Fibroblast of lung (primary cell): ENCODE measurements around the gene HECW1. TPM values are rescaled to one million over a fixed set of nuclear protein-coding genes. Genes with fewer than 3 reads are reported as not detected.
"Not testable (repeated sequence)": the region's sequence is repeated elsewhere in the genome, so short reads cannot be mapped to it uniquely, and the experiment has no call there.

Experiments used
- DNase-seq, 2 donors: peaks; one replicate each; pipeline versions ENCODE4 v3.0.0 to v3.0.0-alpha.2; 2010; ENCODE audit warnings: low read depth in 2 of 2
- H2AFZ ChIP-seq: 2 replicates; pipeline ENCODE4 v1.5.1; 2012; ENCODE audit warnings: low read length, control low read depth, inconsistent platforms
- H3K27ac ChIP-seq: 2 replicates; pipeline ENCODE4 v1.5.1; 2011; ENCODE audit warnings: low read length, control low read depth; ENCODE audit not compliant: insufficient read depth
- H3K27me3 ChIP-seq: 2 replicates; pipeline ENCODE4 v1.5.1; 2011; ENCODE audit warnings: mild to moderate bottlenecking, low read length; ENCODE audit not compliant: control insufficient read depth, insufficient read depth
- H3K36me3 ChIP-seq: 2 replicates; pipeline ENCODE4 v1.5.1; 2011; ENCODE audit warnings: low read length; ENCODE audit not compliant: control insufficient read depth, insufficient read depth
- H3K4me1 ChIP-seq: 2 replicates; pipeline ENCODE4 v1.5.1; 2011; ENCODE audit warnings: low read length; ENCODE audit not compliant: control insufficient read depth, insufficient read depth; ENCODE audit errors: extremely low read depth
- H3K4me2 ChIP-seq: 2 replicates; pipeline ENCODE4 v1.5.1; 2011; ENCODE audit warnings: low read length, control low read depth; ENCODE audit not compliant: insufficient read depth; ENCODE audit errors: extremely low read depth
- H3K4me3 ChIP-seq, 4 experiments: fragments of 200-600 bp in 1 of 4; sonication (generic) in 1 of 4; replicated peaks in 1 of 4; 2 replicates each; pipeline ENCODE4 v1.5.1; 2011 to 2016; ENCODE audit warnings: low read length in 4 of 4, low read depth in 3 of 4, mild to moderate bottlenecking in 3 of 4, control low read depth in 2 of 4, inconsistent platforms in 1 of 4, mixed read lengths in 1 of 4; ENCODE audit not compliant: insufficient read depth in 1 of 4; ENCODE audit errors: control extremely low read depth in 1 of 4
- H3K79me2 ChIP-seq: 2 replicates; pipeline ENCODE4 v1.5.1; 2012; ENCODE audit warnings: mild to moderate bottlenecking, low read length, inconsistent platforms; ENCODE audit not compliant: control insufficient read depth, insufficient read depth
- H3K9ac ChIP-seq: 2 replicates; pipeline ENCODE4 v1.5.1; 2011; ENCODE audit warnings: mild to moderate bottlenecking, low read length, control low read depth; ENCODE audit not compliant: insufficient read depth
- H3K9me3 ChIP-seq: 2 replicates; pipeline ENCODE4 v1.5.1; 2012; ENCODE audit warnings: low read depth, low read length; ENCODE audit not compliant: control insufficient read depth, insufficient read depth
- H4K20me1 ChIP-seq: 2 replicates; pipeline ENCODE4 v1.5.1; 2011; ENCODE audit warnings: low read length; ENCODE audit not compliant: control insufficient read depth, insufficient read depth; ENCODE audit errors: extremely low read depth
- EZH2 ChIP-seq: IDR thresholded peaks from 2 replicates; pipeline ENCODE4 v1.5.1; 2012; ENCODE audit warnings: low read length, control low read depth, mild to moderate bottlenecking; ENCODE audit errors: missing control alignments
- polyA plus RNA-seq, 2 donors: library from polyadenylated mRNA; depleted of rRNA in 1 of 2; stranded (reverse) in 1 of 2; unstranded in 1 of 2; fragments of >200 nt; gene quantifications; 2 replicates each; pipeline ENCODE4 v1.2.1, GENCODE V29; 2011 to 2012; ENCODE audit warnings: missing spikeins in 1 of 2
- total RNA-seq: library from RNA; depleted of rRNA; stranded (reverse); fragments of >200 nt; gene quantifications from 2 replicates; pipeline ENCODE4 v1.2.1, GENCODE V29; 2014
- TF ChIP-seq, protein P1 (sequence below), 2 donors: IDR thresholded peaks in 1 of 2; conservative IDR thresholded peaks in 1 of 2; 1 replicate in 1 of 2; 2 replicates in 1 of 2; pipeline ENCODE4 v1.5.1; 2011 to 2012; ENCODE audit warnings: low read length in 2 of 2, control low read depth in 1 of 2, inconsistent platforms in 1 of 2, low read depth in 1 of 2, mild to moderate bottlenecking in 1 of 2

The HECW1 gene
- total and polyA plus RNA-seq, 2 donors (not counting 1 experiment from before 2014, with no cell fraction given), result 1.1 to 6.1 TPM

DNA sequence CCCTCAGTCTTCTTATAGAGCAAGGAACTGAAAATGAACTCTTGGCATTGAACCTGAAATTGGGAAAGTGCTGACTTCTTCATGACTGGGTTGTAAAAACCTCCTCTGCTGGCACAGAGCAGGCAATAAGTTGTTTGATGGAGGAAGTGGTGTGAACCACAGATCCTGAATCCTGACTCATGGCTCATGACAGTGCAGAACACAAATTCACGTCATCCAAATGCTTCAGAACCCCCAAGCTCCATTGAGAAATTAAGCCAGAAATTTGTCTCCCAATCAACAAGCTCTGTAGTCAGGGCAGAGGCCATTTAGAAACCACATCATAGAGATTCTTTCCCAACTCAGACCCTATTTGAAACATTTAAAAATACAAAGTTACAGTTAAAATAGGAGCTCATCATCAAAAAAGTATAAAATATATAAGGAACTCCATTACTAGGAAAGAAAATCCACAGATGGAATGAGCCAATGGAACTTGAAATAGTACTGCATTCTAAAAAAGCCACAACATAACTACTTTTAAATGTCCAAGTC lies 460.1 kb downstream of the HECW1 start:
- Histone ChIP-seq H3K27me3 (no peaks in the 10 kb centered on the region), H3K4me3 (no peak overlapping the region), H3K9ac (no peak overlapping the region), H2AFZ (no peak overlapping the region), H3K4me2 (peak overlapping the region; percentile 3), H4K20me1 (no peaks in the 10 kb centered on the region), H3K9me3 (no peaks in the 10 kb centered on the region), H3K4me1 (no peaks in the 10 kb centered on the region), H3K79me2 (no peaks in the 10 kb centered on the region), H3K36me3 (no peaks in the 10 kb centered on the region), H3K27ac (peak overlapping the region; percentile 77)
- DNase-seq, result peak; percentile 100
- TF ChIP-seq EZH2, result no peak
- TF ChIP-seq, protein P1, sequence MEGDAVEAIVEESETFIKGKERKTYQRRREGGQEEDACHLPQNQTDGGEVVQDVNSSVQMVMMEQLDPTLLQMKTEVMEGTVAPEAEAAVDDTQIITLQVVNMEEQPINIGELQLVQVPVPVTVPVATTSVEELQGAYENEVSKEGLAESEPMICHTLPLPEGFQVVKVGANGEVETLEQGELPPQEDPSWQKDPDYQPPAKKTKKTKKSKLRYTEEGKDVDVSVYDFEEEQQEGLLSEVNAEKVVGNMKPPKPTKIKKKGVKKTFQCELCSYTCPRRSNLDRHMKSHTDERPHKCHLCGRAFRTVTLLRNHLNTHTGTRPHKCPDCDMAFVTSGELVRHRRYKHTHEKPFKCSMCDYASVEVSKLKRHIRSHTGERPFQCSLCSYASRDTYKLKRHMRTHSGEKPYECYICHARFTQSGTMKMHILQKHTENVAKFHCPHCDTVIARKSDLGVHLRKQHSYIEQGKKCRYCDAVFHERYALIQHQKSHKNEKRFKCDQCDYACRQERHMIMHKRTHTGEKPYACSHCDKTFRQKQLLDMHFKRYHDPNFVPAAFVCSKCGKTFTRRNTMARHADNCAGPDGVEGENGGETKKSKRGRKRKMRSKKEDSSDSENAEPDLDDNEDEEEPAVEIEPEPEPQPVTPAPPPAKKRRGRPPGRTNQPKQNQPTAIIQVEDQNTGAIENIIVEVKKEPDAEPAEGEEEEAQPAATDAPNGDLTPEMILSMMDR (conservative IDR thresholded peaks at IDR 0.05 in 1 of 2, IDR thresholded peaks at IDR 0.05 in 1 of 2; ENCODE audit: low read depth in 1 of 2, low read length in 2 of 2), result no peak

DNA sequence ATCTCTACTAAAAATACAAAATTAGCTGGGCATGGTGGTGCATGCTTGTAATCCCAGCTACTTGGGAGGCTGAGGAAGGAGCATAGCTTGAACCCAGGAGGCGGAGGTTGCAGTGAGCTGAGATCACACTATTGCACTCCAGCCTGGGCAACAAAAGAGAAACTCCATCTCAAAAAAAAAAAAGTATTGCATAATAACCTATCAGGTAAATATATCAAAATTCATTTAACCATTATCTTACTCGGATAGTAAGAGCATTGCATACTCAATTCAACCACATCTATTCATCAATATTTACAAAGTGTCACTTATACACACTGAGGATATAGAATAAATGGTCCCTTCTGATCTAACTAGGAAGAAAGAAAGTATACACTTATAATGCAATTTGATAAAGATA lies 461.4 kb downstream of the HECW1 start:
- not testable (repeated sequence) for H3K36me3 ChIP-seq, DNase-seq, H3K79me2 ChIP-seq, H3K4me1 ChIP-seq, H3K4me2 ChIP-seq, H3K9me3 ChIP-seq, H3K9ac ChIP-seq, H4K20me1 ChIP-seq, H3K27me3 ChIP-seq, H3K4me3 ChIP-seq, H2AFZ ChIP-seq
- H3K27ac ChIP-seq, result peak overlapping the region; percentile 77

DNA sequence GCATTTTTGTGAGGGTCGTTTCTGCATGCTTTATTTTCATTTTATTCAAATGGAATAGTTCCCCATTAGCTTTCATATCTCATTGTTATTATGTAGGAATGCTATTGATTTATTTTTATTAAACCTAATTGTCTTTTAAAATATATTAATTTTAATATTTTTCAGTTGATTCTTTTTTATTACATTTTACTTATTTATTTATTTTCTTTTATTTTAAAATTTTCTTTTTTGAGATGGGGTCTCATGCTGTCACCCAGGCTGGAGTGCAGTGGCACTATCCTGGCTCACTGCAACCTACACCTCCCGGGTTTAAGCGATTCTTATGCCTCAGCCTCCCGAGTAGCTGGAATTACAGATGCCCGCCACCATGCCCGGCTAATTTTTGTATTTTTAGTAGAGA lies 463.1 kb downstream of the HECW1 start:
- H3K4me3 ChIP-seq, result no peak overlapping the region
- H4K20me1 ChIP-seq, result no peaks in the 10 kb centered on the region
- no peaks in the 10 kb centered on the region for H3K79me2 ChIP-seq
- no peaks in the 10 kb centered on the region for H3K4me1 ChIP-seq
- H3K36me3 ChIP-seq, result no peaks in the 10 kb centered on the region
- DNase-seq, result no peak
- H3K4me2 ChIP-seq, result no peak overlapping the region
- no peaks in the 10 kb centered on the region for H3K9me3 ChIP-seq
- no peak overlapping the region for H2AFZ ChIP-seq
- TF ChIP-seq, protein P1 (conservative IDR thresholded peaks at IDR 0.05 in 1 of 2, IDR thresholded peaks at IDR 0.05 in 1 of 2; ENCODE audit: low read depth in 1 of 2, low read length in 2 of 2), result no peak
- no peak for TF ChIP-seq EZH2
- no peak overlapping the region for H3K9ac ChIP-seq
- no peak overlapping the region for H3K27ac ChIP-seq
- no peaks in the 10 kb centered on the region for H3K27me3 ChIP-seq
